Caco-2 (cell line): ENCODE data around the gene SNX21. TPM values are rescaled to one million over a fixed set of nuclear protein-coding genes. Genes with fewer than 3 reads are reported as not detected.
"Not testable (repeated sequence)": the region's sequence is repeated elsewhere in the genome, so short reads cannot be mapped to it uniquely, and the experiment has no call there.

ENCODE experiments used
- BruUV-seq: library from RNA; stranded (reverse); fragments of 400-500 nt; replicated peaks from 2 replicates; lab custom pipeline; 2021; lab: Mats Ljungman, UMichigan
- CTCF ChIA-PET: fragments of 300-600 bp; sonication (Branson Sonifier 250); formaldehyde crosslinking; loops from one replicate; lab custom pipeline; 2022; ENCODE audit warnings: antibody characterized with exemption; lab: Charles Lee
- POLR2A ChIA-PET: fragments of 300-600 bp; sonication (Branson Sonifier 250); formaldehyde crosslinking; loops from one replicate; lab custom pipeline; 2022; ENCODE audit warnings: antibody characterized with exemption; lab: Charles Lee
- DNase-seq, 2 experiments: peaks; one replicate each; pipeline versions ENCODE4 v3.0.0 to v3.0.0-alpha.2; 2020 to 2022
- H3K27me3 ChIP-seq: replicated peaks from 2 replicates; pipeline ENCODE4 v1.6.0; 2011; ENCODE audit warnings: low read length; ENCODE audit not compliant: control insufficient read depth, insufficient read depth
- H3K36me3 ChIP-seq: 2 replicates; pipeline ENCODE4 v1.5.1; 2011; ENCODE audit warnings: low read length; ENCODE audit not compliant: control insufficient read depth, insufficient read depth
- H3K4me1 ChIP-seq: fragments of 250-450 bp; sonication (Bioruptor Pico); 2 replicates; pipeline ENCODE4 v1.5.1; 2020; ENCODE audit warnings: mild to moderate bottlenecking
- H3K4me3 ChIP-seq: 2 replicates; pipeline ENCODE4 v1.5.1; 2011; ENCODE audit warnings: low read depth, mild to moderate bottlenecking, control low read depth, low read length
- H3K9me3 ChIP-seq: fragments of 250-450 bp; sonication (Bioruptor Pico); 2 replicates; pipeline ENCODE4 v1.5.1; 2020; ENCODE audit warnings: mild to moderate bottlenecking, moderate library complexity
- H3K27ac Mint-ChIP-seq: one replicate; pipeline ENCODE4 v1.8.0; 2022; ENCODE audit warnings: mixed read lengths; ENCODE audit not compliant: unreplicated experiment
- H3K27me3 Mint-ChIP-seq: one replicate; pipeline ENCODE4 v1.8.0; 2022; ENCODE audit warnings: mixed read lengths; ENCODE audit not compliant: insufficient read depth, unreplicated experiment
- H3K36me3 Mint-ChIP-seq: one replicate; pipeline ENCODE4 v1.8.0; 2022; ENCODE audit warnings: mild to moderate bottlenecking, mixed read lengths; ENCODE audit not compliant: insufficient read depth, unreplicated experiment
- H3K4me1 Mint-ChIP-seq: one replicate; pipeline ENCODE4 v1.8.0; 2022; ENCODE audit warnings: low read depth, mixed read lengths; ENCODE audit not compliant: unreplicated experiment
- H3K4me3 Mint-ChIP-seq: one replicate; pipeline ENCODE4 v1.8.0; 2022; ENCODE audit warnings: mild to moderate bottlenecking, moderate library complexity, mixed read lengths; ENCODE audit not compliant: unreplicated experiment
- H3K9me3 Mint-ChIP-seq: one replicate; pipeline ENCODE4 v1.8.0; 2022; ENCODE audit warnings: mixed read lengths; ENCODE audit not compliant: unreplicated experiment
- intact Hi-C: fragments of 100-400 bp; cut with micrococcal nuclease; formaldehyde crosslinking; loops from one replicate; pipeline ENCODE4 v1.10.0; 2022; ENCODE audit not compliant: unreplicated experiment
- total RNA-seq: library from RNA; stranded (reverse); gene quantifications from 2 replicates; pipeline ENCODE4 v1.2.3, GENCODE V29; 2022
- TF ChIP-seq, protein P1 (sequence below), 2 experiments: fragments of 200-600 bp in 1 of 2; IDR thresholded peaks; 1 replicate in 1 of 2; 2 replicates in 1 of 2; pipeline versions ENCODE4 v1.5.1 to v1.8.0; 2011 to 2022; ENCODE audit warnings: antibody characterized with exemption in 1 of 2, control low read depth in 1 of 2, inconsistent platforms in 1 of 2, low read depth in 1 of 2, low read length in 1 of 2, mild to moderate bottlenecking in 1 of 2, moderate library complexity in 1 of 2; ENCODE audit not compliant: insufficient read depth in 1 of 2, severe bottlenecking in 1 of 2, unreplicated experiment in 1 of 2

SNX21 gene
- total RNA-seq, 1 experiment from 2014 or later: 15.6 TPM

DNA sequence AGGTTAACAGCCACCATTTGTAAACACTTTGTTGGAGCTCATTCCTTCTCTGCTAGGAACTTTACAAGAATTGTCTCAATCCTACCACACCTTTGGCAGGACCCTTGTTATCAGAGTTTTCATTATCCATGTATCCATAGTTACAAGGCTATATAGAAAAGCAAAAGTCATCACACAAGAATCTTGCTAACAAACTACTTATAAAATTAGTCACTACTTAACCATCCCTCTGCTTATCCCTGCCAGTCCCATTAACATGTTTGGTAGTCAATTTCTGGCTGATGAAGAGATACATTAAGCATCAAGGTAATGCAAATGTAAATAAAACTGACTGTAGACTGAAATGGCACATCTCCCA is 34.2 kb downstream of the SNX21 start:
- Histone ChIP-seq H3K27me3 (no peaks in the 10 kb centered on the region), H3K36me3 (no peaks in the 10 kb centered on the region), H3K4me3 (no peak overlapping the region), H3K4me1 (peaks cover 16% of the 10 kb centered on the region), H3K9me3 (no peaks in the 10 kb centered on the region)
- peaks cover 6% of the 10 kb centered on the region for H3K36me3 Mint-ChIP-seq
- BruUV-seq: no TSS peak
- H3K27me3 Mint-ChIP-seq: no peaks in the 10 kb centered on the region
- H3K27ac Mint-ChIP-seq: no peak overlapping the region
- intact Hi-C loops: no loop called here
- POLR2A ChIA-PET: interaction anchor here (0.6 kb wide), 1 partner anchor 67 kb away, joined by 12 read pairs; no protein-coding TSS in a partner anchor
- no peaks in the 10 kb centered on the region for H3K9me3 Mint-ChIP-seq
- no peak for DNase-seq
- peaks cover 18% of the 10 kb centered on the region for H3K4me1 Mint-ChIP-seq
- H3K4me3 Mint-ChIP-seq: no peak overlapping the region
- TF ChIP-seq, protein P1, sequence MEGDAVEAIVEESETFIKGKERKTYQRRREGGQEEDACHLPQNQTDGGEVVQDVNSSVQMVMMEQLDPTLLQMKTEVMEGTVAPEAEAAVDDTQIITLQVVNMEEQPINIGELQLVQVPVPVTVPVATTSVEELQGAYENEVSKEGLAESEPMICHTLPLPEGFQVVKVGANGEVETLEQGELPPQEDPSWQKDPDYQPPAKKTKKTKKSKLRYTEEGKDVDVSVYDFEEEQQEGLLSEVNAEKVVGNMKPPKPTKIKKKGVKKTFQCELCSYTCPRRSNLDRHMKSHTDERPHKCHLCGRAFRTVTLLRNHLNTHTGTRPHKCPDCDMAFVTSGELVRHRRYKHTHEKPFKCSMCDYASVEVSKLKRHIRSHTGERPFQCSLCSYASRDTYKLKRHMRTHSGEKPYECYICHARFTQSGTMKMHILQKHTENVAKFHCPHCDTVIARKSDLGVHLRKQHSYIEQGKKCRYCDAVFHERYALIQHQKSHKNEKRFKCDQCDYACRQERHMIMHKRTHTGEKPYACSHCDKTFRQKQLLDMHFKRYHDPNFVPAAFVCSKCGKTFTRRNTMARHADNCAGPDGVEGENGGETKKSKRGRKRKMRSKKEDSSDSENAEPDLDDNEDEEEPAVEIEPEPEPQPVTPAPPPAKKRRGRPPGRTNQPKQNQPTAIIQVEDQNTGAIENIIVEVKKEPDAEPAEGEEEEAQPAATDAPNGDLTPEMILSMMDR (IDR thresholded peaks at IDR 0.05; ENCODE audit: insufficient read depth in 1 of 2, low read depth in 1 of 2, low read length in 1 of 2, severe bottlenecking in 1 of 2, unreplicated experiment in 1 of 2): no peak
- CTCF ChIA-PET: no interaction called here

GRCh38 chr20:45872626-45873025 is 39.0 kb downstream of the SNX21 start:
- no peak overlapping the region for H3K4me3 ChIP-seq
- peaks cover 11% of the 10 kb centered on the region for H3K4me1 Mint-ChIP-seq
- no peak overlapping the region for H3K27ac Mint-ChIP-seq
- no peaks in the 10 kb centered on the region for H3K9me3 Mint-ChIP-seq
- intact Hi-C loops: no loop called here
- POLR2A ChIA-PET: interaction anchor here (0.6 to 1.7 kb wide), 3 partner anchors 8 to 14 kb away, joined by 3 to 6 read pairs (median 3); no protein-coding TSS in a partner anchor
- CTCF ChIA-PET: interaction anchor here (0.9 to 1.4 kb wide), 2 partner anchors 18 to 48 kb away, joined by 3 read pairs; no protein-coding TSS in a partner anchor
- H3K36me3 ChIP-seq: 0 out of 2 replicates have a peak, but pooled peaks cover 1% of the 10 kb centered on the region
- no peaks in the 10 kb centered on the region for H3K36me3 Mint-ChIP-seq
- DNase-seq: peak in 1 of 2 experiments; percentile 44
- no peaks in the 10 kb centered on the region for H3K9me3 ChIP-seq
- no peaks in the 10 kb centered on the region for H3K27me3 Mint-ChIP-seq
- BruUV-seq: no TSS peak
- 0 out of 2 replicates have a peak, but pooled peaks cover 4% of the 10 kb centered on the region for H3K4me1 ChIP-seq
- TF ChIP-seq, protein P1 (IDR thresholded peaks at IDR 0.05; ENCODE audit: insufficient read depth in 1 of 2, low read depth in 1 of 2, low read length in 1 of 2, severe bottlenecking in 1 of 2, unreplicated experiment in 1 of 2): no peak
- H3K27me3 ChIP-seq: no peaks in the 10 kb centered on the region
- no peak overlapping the region for H3K4me3 Mint-ChIP-seq

DNA sequence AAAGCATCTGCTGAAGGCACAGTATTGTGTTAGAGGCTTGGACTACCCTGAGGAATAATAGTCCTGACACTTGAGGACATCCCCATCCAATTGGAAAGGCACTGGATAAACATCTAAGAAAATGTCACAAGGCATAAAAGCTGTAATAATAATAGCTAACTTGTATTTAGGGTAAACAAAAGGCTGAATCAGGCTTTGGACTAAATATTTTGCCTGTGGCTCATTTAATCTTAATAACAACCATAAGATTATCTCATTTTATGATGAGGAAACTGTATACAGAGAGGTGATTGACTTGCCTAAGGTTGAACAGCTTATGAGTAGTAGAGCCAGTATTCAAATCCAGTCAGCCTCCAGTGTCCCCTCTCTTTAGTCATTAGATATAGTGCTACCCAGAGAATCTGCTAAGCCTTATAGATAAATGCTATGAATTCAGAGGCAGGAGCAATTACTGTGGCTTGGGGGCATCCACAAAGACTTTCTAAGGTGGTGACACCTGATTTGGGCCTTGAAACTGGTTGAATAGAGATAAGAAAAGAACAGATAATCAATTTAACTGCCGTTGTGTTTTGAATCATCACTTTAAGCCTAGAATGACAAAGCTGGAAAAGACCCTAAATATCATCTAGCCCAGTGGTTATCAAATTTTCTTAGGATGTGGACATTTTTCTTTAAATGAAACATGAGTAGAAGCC is 40.0 kb downstream of the SNX21 start:
- no TSS peak for BruUV-seq
- H3K9me3 ChIP-seq: no peaks in the 10 kb centered on the region
- H3K27ac Mint-ChIP-seq: no peak overlapping the region
- H3K4me3 Mint-ChIP-seq: no peak overlapping the region
- peaks cover 4% of the 10 kb centered on the region for H3K36me3 Mint-ChIP-seq
- POLR2A ChIA-PET: no interaction called here
- peaks cover 4% of the 10 kb centered on the region; the same call in 1 of the 2 replicates for H3K36me3 ChIP-seq
- H3K9me3 Mint-ChIP-seq: no peaks in the 10 kb centered on the region
- no peak for DNase-seq
- CTCF ChIA-PET: no interaction called here
- TF ChIP-seq, protein P1 (IDR thresholded peaks at IDR 0.05; ENCODE audit: insufficient read depth in 1 of 2, low read depth in 1 of 2, low read length in 1 of 2, severe bottlenecking in 1 of 2, unreplicated experiment in 1 of 2): no peak
- no peaks in the 10 kb centered on the region for H3K27me3 Mint-ChIP-seq
- no peaks in the 10 kb centered on the region for H3K27me3 ChIP-seq
- no peaks in the 10 kb centered on the region for H3K4me1 ChIP-seq
- intact Hi-C loops: no loop called here
- H3K4me3 ChIP-seq: no peak overlapping the region
- peaks cover 6% of the 10 kb centered on the region for H3K4me1 Mint-ChIP-seq

GRCh38 chr20:45874104-45874481 is 40.5 kb downstream of the SNX21 start:
- H3K9me3 ChIP-seq, H3K36me3 ChIP-seq, H3K9me3 Mint-ChIP-seq, BruUV-seq, H3K4me1 ChIP-seq, intact Hi-C loops, H3K4me3 Mint-ChIP-seq, POLR2A ChIA-PET, H3K4me3 ChIP-seq, H3K27me3 ChIP-seq, H3K27ac Mint-ChIP-seq, DNase-seq, H3K27me3 Mint-ChIP-seq, H3K36me3 Mint-ChIP-seq, CTCF ChIA-PET, H3K4me1 Mint-ChIP-seq: not testable (repeated sequence)
